ENCODE measurements around the gene FNDC3B.

DNA sequence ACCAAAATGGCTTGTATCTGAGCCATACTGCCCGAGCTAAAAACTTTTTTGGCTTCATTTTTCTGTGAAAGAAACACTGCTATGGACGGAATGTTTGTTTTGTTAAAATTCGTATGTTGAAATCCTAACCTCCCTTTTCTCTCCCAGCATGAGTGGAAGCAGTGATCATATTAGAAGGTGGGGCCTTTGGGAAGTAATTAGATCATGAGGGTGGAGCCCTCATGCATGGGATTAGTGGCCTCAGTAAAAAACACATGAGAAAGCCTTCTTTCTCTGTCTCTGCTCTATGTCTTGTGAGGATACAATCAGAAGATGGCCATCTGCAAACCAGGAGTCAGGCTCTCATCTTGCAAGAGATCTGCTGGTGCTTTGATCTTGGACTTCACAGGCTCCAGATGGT is 7.4 kb upstream of the FNDC3B start:
- no peak for TF ChIP-seq POLR2A (IDR thresholded peaks at IDR 0.05)
- TF ChIP-seq, protein P1, sequence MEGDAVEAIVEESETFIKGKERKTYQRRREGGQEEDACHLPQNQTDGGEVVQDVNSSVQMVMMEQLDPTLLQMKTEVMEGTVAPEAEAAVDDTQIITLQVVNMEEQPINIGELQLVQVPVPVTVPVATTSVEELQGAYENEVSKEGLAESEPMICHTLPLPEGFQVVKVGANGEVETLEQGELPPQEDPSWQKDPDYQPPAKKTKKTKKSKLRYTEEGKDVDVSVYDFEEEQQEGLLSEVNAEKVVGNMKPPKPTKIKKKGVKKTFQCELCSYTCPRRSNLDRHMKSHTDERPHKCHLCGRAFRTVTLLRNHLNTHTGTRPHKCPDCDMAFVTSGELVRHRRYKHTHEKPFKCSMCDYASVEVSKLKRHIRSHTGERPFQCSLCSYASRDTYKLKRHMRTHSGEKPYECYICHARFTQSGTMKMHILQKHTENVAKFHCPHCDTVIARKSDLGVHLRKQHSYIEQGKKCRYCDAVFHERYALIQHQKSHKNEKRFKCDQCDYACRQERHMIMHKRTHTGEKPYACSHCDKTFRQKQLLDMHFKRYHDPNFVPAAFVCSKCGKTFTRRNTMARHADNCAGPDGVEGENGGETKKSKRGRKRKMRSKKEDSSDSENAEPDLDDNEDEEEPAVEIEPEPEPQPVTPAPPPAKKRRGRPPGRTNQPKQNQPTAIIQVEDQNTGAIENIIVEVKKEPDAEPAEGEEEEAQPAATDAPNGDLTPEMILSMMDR (IDR thresholded peaks at IDR 0.05), result no peak
